NCI-H1930 (cell line): ENCODE measurements around the gene PIM3.
"Not testable (repeated sequence)": the region's sequence is repeated elsewhere in the genome, so short reads cannot be mapped to it uniquely, and the experiment has no call there.

ENCODE experiments used
- DNase-seq, 2 experiments: peaks; one replicate each; lab custom pipeline; 2025; lab: John Stamatoyannopoulos, UW

Gene PIM3

DNA sequence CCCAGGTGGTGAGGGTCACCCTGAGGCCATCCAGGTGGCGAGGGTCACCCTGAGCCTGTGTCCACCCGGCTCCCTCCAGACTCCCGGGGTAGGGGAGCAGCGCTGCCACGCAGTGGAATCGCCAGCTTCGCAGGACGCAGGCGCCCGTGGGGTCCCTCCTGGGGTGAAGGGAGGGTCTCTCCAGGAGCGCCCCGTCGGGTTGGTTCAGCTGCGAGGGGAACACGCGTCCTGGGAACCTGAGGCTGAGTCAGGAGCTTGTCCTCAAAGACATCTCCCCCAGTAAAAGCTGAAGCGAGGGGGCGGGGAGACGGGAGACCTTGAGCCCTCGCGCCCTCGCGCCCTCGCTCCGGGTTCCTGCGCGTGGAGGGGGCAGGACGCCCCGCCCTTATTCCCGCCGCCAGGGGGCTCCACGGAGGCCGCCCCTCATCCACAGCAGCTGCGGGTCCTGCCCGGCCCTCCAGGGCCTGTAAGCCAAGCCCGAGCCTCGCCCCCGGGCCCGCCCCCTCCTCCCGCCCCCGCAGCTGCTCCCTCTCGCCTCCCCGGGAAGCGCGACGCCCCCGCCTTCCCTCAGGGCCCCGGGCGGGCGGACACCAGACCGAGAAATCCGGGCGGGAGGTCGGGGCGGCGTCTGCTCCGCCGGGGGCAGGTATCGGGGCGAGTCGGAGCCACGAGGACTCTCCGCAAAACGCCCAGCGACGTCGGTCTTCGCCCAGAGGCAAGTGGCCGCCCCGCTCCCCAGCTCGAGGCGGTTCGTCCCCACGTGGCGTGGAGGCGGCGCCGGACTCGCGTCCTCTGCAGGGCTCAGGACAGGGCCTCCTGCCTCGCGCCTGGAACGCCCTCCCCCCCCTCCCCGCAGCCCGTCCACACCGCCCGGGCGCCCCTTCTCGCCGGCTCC, 22.8 kb downstream of the PIM3 start:
- no peak for DNase-seq

DNA sequence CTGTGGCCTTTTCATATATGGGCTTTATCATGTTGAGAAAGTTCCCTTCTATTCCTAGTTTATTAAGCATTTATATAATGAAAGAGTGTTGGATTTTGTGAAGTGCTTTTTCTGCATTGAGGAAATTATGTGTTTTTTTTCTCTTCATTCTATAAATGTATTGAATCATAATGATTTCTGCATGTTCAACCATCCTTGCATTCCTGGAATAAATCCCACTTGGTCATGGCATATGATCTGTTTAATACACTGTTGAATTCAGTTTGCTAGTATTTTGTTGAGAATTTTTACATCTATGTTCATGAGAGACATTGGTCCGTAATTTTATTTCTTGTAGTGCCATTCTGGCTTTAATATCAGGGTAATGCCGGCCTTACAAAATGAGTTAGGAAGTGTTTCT, 25.8 kb downstream of the PIM3 start:
- DNase-seq = no peak

DNA sequence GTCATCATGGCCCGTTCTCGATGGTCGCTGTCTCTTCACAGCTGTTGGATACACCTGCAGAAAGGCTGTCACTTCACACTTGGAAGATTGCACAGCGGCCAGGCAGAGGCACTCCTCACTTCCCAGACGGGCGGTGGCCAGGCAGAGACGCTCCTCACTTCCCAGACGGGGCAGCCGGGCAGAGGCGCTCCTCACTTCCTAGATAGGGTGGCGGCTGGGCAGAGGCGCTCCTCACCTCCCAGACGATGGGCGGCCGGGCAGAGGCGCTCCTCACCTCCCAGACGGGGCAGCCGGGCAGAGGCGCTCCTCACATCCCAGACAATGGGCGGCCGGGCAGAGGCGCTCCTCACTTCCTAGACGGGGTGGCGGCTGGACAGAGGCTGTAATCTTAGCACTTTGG, 29.3 kb downstream of the PIM3 start:
- not testable (repeated sequence) for DNase-seq

DNA sequence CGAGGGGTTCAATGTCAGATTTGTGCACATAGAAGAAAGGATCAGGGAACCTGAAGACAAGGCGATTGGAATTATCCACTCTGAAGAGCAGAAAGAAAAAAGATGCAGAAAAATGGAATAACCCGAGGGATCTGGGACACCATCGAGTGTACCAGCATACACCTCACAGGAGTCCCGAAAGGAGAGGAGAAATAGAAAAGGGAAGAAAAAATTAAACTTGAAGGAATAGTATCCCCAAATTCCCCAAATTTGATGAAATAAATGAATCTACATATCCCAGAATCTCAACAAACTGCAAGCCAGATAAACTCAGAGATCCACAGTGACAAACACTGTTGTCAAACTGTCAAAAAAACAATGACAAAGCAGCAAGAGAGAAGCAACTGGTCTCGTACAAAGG, 30.6 kb downstream of the PIM3 start:
- DNase-seq = no peak

DNA sequence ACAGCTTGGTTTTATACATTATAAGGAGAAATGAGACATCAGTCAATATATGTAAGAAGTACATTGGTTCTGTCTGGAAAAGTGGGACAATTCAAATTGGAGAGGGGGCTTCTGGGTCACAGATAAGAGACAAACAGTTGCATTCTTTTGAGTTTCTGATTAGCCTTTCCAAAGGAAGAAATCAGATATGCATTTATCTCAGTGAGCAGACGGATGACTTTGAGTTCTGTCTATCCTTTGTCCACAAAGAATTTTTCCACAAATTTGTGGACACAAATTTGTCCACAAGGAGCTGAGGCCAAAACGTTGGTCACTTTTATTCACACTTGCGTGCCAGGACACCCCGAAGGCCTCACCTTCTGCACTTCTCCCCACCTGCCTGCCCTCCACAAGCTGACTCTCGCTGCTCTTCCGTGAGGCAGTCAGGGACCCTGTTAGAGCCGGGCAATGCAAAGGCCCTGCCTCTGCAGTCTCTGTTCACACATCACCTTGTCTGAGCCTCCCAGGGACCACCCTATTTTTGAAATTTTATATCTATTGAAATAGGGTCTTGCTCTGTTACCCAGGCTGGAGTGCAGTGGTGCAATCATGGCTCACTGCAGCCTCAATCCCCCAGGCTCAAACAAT, 31.4 kb downstream of the PIM3 start:
- no peak for DNase-seq

DNA sequence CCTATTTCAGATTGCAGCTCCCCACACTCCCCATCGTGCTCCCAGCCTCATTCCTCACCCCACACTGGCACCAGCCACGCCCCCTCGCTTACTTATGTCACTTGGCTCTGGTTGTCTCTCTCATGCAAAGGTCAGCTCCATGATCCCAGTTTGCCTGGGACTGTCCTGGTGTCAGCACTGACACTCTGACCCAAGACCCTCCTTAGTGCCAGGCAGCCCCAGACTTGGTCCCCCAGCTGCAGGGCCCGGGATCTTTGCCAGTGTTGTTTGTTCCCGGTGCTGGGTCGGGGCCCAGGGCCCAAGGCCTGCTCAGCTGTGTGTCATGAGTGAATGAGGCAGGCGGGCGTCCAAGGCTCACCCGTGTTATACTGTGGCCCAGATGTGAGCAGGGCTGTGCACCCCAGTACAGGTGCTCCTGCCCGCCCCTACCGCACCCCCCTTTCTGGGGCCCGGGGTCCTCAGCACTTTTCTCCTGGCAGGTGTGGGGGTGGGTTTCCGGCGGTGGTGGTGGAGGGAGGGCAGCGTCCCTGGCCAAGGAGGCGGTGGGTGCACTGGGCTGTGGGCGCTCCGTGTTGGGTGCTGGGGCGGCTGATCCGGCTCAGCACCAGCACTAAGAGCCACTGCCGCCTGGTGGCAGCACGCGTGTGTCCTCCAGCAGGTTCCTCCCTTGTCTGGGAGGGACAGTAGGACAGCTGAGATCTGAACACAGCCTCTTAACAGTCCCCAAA, 32.5 kb downstream of the PIM3 start:
- DNase-seq = peak in 1 of 2 experiments; percentile 44

DNA sequence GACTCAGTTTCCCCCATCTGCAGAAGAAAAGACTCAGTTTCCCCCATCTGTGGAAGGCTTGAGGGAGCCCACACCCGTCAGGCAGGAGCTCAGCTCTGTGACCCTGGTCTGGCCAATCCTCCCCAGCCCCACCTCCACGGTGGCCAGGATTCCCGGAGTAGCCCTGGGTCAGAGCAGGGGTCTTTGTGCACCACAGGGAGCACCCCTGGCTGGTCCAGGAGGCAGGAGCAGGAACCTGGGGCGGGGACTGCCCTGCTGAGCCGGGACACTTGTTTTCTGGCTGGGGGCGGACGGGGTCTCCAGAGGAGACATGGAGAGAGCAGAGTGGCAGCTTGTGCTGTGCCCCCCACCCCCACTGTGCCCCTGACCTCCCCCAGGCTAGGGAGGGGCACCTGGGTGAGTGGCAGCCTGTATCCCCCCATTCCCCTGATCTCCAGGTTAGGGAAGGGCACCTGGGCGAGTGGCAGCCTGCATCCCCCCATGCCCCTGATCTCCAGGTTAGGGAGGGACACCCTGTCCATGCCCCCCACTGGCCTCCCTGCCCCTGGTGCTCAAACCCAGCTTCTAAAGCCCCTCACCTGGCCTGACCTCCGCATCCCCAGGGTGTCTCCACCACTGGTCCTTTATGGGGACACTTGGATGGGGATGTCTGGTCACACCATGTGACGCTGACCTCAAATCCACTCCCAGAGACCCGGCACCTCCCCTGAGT, 33.2 kb downstream of the PIM3 start:
- no peak for DNase-seq

DNA sequence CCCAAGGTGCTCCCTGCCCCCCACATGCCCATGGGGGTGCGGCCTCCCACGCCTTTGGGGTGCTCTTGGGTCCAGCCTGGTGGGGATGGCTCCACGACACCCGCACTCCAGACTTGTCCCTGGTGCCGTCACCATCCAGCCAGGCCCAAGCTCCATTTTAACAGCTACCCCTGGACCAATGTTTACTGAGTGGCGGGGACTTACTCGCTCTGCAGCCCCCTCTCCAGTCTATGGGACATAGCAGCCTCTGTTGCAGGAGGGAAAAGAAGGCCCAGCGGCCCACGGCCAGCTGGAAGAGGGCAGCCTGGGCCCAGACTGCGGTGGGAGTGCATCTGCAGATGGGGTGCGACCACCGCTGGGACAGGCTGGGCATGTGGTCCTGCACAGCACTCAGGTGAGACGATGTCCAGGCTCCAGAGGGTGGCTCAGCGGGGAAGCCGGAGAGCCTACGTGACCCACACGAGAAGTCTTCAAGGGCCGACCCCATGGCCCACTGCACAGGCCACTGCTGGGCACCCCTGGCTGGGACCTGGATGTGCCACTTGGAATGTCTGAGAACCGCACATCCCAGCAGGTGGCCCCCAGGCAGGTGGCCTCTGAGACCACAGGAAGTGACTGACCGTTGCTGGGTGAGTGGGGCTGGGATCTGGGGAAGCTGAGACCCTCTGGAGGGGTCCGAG, 33.9 kb downstream of the PIM3 start:
- no peak for DNase-seq

DNA sequence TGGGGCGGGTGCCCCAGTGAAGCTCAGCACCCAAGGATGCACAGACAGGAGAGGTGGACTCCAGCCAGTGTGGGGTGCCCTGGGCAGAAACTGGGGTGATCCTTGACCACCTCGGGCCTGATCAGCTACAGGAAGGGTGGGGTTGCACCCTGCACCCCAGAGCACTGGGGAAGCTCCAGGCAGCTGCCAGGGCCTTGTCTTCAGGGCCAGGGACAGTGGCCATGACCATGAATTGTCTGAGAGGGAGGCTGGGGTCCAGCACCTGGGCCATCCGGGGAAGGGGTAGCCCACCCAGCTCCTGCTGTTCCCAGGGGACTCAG, 34.4 kb downstream of the PIM3 start:
- DNase-seq = no peak

DNA sequence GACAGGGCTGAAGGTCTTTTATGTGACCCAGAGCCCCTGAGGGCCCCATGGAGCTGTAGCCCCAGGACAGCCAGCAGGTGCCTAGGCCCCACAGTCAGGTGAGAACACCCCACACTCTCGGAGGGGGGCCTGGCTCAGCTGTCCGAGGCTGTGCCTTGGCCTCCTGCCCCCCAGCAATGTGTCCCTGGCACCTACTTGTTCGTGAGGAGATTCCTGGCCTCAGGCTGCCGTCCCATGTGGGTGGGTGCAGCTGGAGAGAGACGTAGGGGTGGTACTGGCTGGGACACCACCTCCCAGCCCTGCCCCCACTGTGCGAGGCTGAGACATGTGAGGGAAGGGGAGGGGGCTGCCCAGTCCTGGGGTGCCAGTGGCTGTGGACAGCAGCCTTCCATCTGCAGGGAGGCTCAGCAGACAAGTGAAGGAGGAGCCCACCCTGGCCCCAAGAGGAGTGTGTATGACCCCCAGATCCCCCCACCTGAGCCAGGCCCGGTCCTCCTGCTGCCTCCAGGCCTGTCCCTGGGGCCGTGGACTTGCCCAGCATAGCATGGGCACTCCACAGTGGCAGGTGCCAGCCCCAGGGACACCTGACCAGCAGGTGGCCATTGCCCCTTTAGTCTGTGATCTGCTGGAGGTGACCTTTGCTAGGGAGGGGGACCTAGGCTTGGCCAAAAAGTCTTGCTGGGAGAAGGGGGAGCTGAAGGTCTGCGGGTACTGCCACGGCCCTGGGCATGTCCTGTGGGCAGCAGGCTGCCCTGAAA, 35.0 kb downstream of the PIM3 start:
- DNase-seq = no peak

DNA sequence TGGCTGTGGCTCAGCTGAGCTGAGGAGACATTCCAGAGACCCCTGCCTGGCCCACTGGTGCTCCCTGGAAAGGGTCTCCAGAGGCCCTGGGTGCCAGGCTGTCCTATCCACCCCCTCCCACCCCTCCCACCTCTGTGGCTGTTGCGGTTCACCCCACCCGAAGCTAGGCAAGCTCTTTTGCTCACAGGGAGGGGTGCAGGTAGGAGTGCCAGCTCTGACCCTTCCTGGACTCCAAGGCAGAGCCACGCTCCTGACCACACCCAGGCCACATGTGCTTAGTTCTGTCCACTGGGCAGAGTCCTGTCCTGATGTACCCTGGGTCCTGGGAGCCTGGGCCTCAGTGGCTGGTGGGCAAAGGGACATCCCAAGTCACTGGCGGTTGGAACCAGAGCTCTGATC, 35.5 kb downstream of the PIM3 start:
- DNase-seq = no peak

DNA sequence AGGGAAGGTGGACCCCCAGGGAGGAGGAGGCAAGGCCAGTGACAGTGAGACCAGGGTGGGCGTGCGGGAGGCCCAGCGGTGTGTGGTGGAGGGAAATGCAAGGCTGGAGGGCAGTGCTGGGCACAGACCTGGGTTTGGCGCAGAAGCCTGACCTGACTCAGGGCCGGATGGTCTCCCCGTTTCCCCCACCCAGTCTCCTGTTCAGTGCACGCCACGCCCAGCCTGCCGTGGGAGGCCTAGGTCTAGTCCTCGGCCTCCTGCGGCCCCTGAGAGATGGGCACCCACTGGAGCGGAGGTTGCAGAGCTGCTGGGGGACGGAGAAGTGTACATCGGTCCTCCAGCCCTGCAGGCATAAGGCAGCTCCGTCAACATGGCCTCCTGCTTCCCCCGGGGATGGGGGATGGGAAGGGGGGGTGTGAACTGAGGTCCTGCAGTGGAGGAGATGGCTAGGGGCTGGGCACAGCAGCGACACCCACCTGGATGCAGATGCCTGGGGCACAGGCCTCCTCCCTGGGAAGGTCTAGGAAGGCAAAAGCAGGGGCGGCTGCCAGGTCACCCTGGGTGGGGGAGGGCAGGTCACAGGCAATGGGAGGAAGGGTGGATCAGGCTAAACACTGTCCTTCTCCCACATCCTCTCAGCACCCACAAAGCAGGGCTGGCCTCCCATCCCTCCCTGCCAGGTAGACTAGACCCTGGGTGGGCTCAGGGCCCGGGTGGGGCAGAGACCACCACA, 36.1 kb downstream of the PIM3 start:
- DNase-seq = no peak

DNA sequence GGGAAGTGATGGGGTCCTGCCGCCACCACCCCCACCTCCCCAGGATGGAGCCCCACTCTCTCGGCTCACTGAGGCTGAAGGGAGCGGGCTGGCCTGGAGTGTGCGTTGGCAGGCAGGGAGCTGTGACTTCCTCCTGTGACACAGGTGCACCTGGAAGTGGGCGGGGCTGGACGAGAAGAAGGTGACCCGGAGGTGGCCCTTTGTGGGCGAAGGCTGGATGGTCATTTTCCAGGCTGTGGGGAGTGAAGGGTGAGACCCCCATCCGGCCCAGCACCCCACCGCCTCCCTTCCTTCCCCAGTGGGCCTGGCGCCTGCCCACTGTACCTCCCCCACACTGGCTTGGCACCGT, 36.7 kb downstream of the PIM3 start:
- DNase-seq = no peak

DNA sequence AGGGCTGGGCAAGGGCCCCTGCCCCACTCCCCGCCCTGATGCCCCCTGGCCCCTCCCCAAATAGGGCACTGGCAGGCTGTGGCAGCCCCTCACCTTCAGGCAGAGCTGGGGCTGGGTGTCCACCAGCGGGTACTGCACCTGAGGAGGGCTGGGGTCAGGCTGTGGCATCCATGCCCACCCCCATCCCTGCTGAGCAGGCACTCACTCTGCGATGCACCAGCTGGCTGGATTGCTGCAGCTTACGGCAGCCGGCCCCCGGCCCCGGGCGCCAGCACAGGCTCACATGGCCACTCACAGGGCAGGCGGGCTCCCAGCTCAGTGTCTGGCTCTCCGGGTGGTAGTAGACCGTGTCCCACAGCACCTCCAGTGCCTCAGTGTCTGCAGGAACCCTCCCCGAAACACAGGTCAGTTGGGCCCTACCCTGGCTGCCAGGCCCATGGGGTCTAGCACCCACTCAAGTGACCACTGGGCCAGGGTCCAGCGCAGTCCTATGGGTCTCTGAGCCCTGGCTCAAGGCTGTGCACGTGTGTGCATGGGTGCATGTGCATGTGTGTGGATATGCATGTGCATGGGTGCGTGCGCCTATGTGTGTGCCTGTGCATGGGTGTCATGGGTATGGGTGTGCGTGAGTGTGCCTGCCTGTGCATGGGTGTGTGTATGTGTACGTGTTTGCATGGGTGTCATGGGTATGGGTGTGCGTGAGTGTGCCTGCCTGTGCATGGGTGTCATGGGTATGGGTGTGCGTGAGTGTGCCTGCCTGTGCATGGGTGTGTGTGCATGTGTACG, 37.6 kb downstream of the PIM3 start:
- no peak for DNase-seq

DNA sequence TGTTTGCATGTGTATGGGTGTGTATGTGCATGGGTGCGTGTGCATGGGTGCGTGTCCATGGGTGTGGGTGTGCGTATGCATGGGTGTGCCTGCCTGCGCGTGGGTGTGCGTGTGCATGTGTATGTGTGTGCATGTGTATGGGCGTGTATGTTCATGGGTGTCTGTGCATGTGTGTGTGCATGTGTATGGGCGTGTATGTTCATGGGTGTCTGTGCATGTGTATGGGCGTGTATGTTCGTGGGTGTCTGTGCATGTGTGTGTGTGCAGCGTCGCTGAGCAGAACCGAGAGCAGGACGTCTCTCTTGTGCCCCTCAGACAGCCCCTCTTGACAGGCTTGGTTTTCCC, 38.1 kb downstream of the PIM3 start:
- no peak for DNase-seq

DNA sequence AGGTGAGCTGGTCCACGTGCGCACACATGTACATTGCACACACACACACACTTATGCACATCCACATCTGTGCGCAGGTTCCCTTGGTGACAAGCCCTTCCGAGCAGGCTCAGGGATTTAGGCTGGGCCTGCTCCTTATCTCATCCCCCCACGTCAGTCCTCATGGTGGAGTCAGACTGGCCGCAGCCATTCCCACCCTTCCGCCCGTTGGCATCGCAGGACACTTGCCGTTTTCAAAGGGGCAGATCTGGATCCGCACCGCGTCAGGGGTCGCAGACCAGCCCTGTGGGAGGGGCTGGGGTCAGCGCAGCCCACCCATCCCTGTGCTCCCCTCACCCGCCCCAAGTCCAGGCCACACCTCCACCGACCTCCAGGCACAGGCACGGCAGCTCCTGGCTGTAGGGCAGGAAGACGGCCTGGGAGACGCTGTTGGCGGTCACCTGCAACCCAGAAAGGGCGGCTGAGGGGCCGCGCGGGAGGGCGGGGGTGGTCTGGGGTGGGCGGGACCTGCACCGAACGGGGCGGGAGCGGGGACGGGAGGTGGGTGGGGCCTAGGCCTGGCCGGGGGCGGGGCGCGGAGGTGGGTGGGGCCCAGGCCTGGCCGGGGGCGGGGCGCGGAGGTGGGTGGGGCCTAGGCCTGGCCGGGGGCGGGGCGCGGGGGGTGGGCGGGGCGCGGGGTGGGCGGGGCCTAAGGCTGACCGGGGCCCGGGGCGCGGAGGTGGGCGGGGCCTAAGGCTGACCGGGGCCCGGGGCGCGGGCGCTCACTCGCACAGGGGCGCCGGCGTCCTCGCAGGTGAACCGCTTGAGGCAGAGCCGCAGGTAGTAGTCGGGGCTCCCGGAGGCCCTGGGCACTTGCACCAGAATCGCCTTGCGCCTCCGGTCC, 38.7 kb downstream of the PIM3 start:
- no peak for DNase-seq

DNA sequence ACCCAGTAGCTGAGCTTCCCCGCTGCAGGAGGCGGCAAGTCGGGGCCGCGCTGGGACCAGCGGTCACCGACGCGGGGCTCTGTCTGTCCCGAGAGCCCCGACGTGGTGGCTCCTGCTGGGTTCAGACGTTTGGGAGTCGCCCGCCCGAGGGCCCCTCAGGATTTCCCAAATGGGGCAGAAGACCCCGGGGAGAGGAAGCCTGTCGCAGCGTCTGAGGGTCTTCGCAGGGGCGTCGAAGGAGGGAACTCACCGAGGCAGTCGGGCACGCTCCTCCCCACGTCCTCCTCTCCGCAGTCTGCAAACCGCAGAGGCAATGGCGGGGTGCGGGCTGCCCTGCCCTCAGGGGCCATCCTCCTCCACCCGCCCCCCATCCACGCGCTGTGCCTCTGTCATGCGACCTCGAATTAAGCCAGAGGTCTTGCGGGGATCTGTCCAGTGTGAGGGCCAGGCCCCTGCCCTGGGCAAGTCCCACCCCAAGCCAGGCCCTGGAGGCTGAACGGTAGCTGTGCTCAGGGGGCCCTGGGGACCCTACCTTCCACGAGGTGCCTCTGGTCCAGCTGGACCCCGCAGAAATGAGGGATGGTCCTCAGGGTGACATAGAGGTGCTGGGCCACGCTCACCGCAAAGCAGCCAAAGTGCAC, 39.5 kb downstream of the PIM3 start:
- no peak for DNase-seq
